LNCaP clone FGC (cell line): ENCODE results near the gene CSPG4.

Source experiments
- DNase-seq: peaks from one replicate; pipeline ENCODE4 v3.0.0-alpha.2; 2011; ENCODE audit warnings: low read depth
- H3K4me3 ChIP-seq: 2 replicates; pipeline ENCODE4 v1.5.1; 2011; ENCODE audit warnings: mild to moderate bottlenecking, low read depth, low read length, control low read depth
- CTCF ChIP-seq: IDR thresholded peaks from 2 replicates; pipeline ENCODE4 v1.5.1; 2012; ENCODE audit warnings: mild to moderate bottlenecking; ENCODE audit not compliant: control insufficient read depth, insufficient read depth; ENCODE audit errors: extremely low read depth

Gene CSPG4

GRCh38 chr15:75625542-75626347 is 86.9 kb downstream of the CSPG4 start, which contains the start of gene SNUPN:
Gene SNUPN, minus strand, starts transcription at chr15:75625725. Its CDS starts 4,674 bp downstream, at chr15:75621051.
- no peak for TF ChIP-seq CTCF
- DNase-seq = peak; percentile 77
- peak within 1 kb of the TSS; percentile 96 for H3K4me3 ChIP-seq
